Heart right ventricle (tissue), 16 donors: ENCODE measurements around the gene TEDC1. TPM values are rescaled to one million over a fixed set of nuclear protein-coding genes. Genes with fewer than 3 reads are reported as not detected.

Experiments
- ATAC-seq, 8 donors: fragments of 200-7000 bp; cut with Tn5 transposase; one replicate each; pipeline ENCODE4 v1.9.1; 2020; ENCODE audit warnings: mild to moderate bottlenecking in 8 of 8, moderate library complexity in 8 of 8, moderate number of reproducible peaks in 1 of 8
- DNase-seq, 2 donors: peaks; one replicate each; pipeline ENCODE4 v3.0.0-alpha.2; 2020
- H3K27ac ChIP-seq, 10 donors: fragments of 200-600 bp; sonication (generic) in 2 of 10; one replicate each; pipeline versions ENCODE4 v1.5.0 to v1.8.0; 2020 to 2022; ENCODE audit warnings: mild to moderate bottlenecking in 3 of 10
- H3K27me3 ChIP-seq, 7 donors: fragments of 200-600 bp; one replicate each; pipeline ENCODE4 v1.8.0; 2021 to 2022; ENCODE audit warnings: mild to moderate bottlenecking in 2 of 7
- H3K36me3 ChIP-seq, 9 donors: fragments of 200-600 bp; sonication (generic) in 1 of 9; one replicate each; pipeline versions ENCODE4 v1.5.0 to v1.8.0; 2020 to 2022; ENCODE audit warnings: mild to moderate bottlenecking in 2 of 9
- H3K4me1 ChIP-seq, 9 donors: fragments of 200-600 bp; sonication (generic) in 1 of 9; one replicate each; pipeline versions ENCODE4 v1.5.0 to v1.8.0; 2020 to 2022; ENCODE audit warnings: mild to moderate bottlenecking in 4 of 9
- H3K4me3 ChIP-seq, 10 donors: fragments of 200-600 bp; sonication (generic) in 2 of 10; one replicate each; pipeline versions ENCODE4 v1.5.0 to v1.8.0; 2020 to 2022; ENCODE audit warnings: mild to moderate bottlenecking in 7 of 10, moderate library complexity in 2 of 10
- H3K9me3 ChIP-seq, 11 donors: fragments of 200-600 bp in 10 of 11; sonication (generic) in 2 of 11; one replicate each; pipeline versions ENCODE4 v1.5.0 to v1.8.0; 2013 to 2022; ENCODE audit warnings: mild to moderate bottlenecking in 2 of 11, control low read depth in 1 of 11, moderate library complexity in 1 of 11
- CTCF ChIP-seq, 9 donors: fragments of 200-600 bp; sonication (generic) in 2 of 9; IDR thresholded peaks; one replicate each; pipeline versions ENCODE4 v1.5.0 to v1.8.0; 2021 to 2022; ENCODE audit warnings: antibody characterized with exemption in 9 of 9, mild to moderate bottlenecking in 5 of 9, moderate library complexity in 1 of 9
- WGBS, 2 donors: extraction: QIAGEN DNeasy Blood & Tissue Kit; methylation state at CpG; one replicate each; pipeline ENCODE4 v1.1.7; 2013; ENCODE audit warnings: inconsistent platforms in 1 of 2; 5-methylcytosine and 5-hydroxymethylcytosine counted together
- intact Hi-C, 10 donors: fragments of 100-400 bp; cut with DNase I; formaldehyde crosslinking; loops; one replicate each; pipeline versions ENCODE4 v1.11.1 to v1.14.2; 2022
- polyA plus RNA-seq, 2 donors: library from polyadenylated mRNA; stranded (reverse); fragments of 200-250 nt; gene quantifications; one replicate each; pipeline ENCODE4 v1.2.3, GENCODE V29; 2013
- total RNA-seq, 10 donors: library from RNA; stranded (reverse); fragmentation: NEBNext Ultra II Directional in 3 of 10; extraction: Animal tissue kit (Norgen Biotek cat#: 25700) in 3 of 10; gene quantifications; one replicate each; pipeline versions ENCODE4 v1.2.1 to v1.2.4, GENCODE V29; 2021 to 2023
- donor health status: Arrhythmogenic right ventricular cardiomyopathy.
- donor health status: ischemic (EF 13 %, LVEDD 7.1; RV severe dilation, severe dysfunction).
- donor health status: healthy with polysubstance abuse.
- donor health status: DM: no; HTN: yes; CAD: no.
- donor health status: DM: no; HTN: no; CAD: no.
- donor health status: ischemic (EF 25% LVEDD 6.9; RV normal size, moderate dysfunction).
- donor health status: ischemic (EF 25% LVEDD 5.7; RV mildly dilated, moderate dysfunction).
- donor health status: healthy.
- donor health status: DM: yes; HTN: yes; CAD: no.
- donor health status: Ischemic cardiomyopathy.
- donor health status: ischemic (EF 35%, LVEDD 5.7; RV mildly dilated, moderate dysfunction).
- donor health status: nonischemic (EF 11% LVEDD 7.7; RV severe dilation, severe dysfunction).
- donor health status: DM: yes; HTN: yes; CAD: no.
- donor health status: PGD.
- donor health status: ischemic (EF 29% LVEDD 5.4; RV normal size, mild dysfunction).
- donor health status: nonischemic (EF 23%, LVEDD 6.1; RV moderate dilation, normal function).

The TEDC1 gene
- total and polyA plus RNA-seq, 12 donors, result 2.3 to 10.0 (median 4.4) TPM

GRCh38 chr14:105473677-105474482, 17.2 kb upstream of the TEDC1 start:
- Histone ChIP-seq H3K4me3 (peak overlapping the region; percentile 49 to 100 (median 66)), H3K27ac (peak overlapping the region; percentile 80 to 100 (median 100)), H3K36me3 (peaks cover 0 to 19% (median 0%) of the 10 kb centered on the region in 9 donors), H3K4me1 (peaks cover 46 to 78% (median 76%) of the 10 kb centered on the region in 9 donors), H3K9me3 (no peaks in the 10 kb centered on the region), H3K27me3 (peaks cover 0 to 47% (median 0%) of the 10 kb centered on the region in 7 donors)
- peak in 1 of 9 donors; percentile 5 for TF ChIP-seq CTCF (IDR thresholded peaks at IDR 0.05)
- ATAC-seq (peak; percentile 35 to 63 (median 48)), DNase-seq (peak; percentile 98)
- intact Hi-C loops, result no loop called here
- WGBS, 2 donors, result 2% methylated on average over 57 to 60 of the region's 60 CpGs

GRCh38 chr14:105474483-105475268, 16.4 kb upstream of the TEDC1 start, which contains the start of gene CRIP2:
CRIP2 (plus strand) TSS chr14:105474821; CDS start chr14:105474863, 42 bp downstream.
- intact Hi-C loops, result no loop called here
- peaks cover 0 to 23% (median 5%) of the 10 kb centered on the region in 9 donors for H3K36me3 ChIP-seq
- TF ChIP-seq CTCF (IDR thresholded peaks at IDR 0.05), result no peak
- ATAC-seq (peak in 3 of 8 donors; percentile 9 to 23 (median 12)), DNase-seq (peak; percentile 57 to 78)
- H3K4me1 ChIP-seq, result peaks cover 38 to 78% (median 72%) of the 10 kb centered on the region in 9 donors
- peak within 1 kb of the TSS; percentile 73 to 100 (median 98) for H3K4me3 ChIP-seq
- peak within 1 kb of the TSS; percentile 92 to 100 (median 100) for H3K27ac ChIP-seq
- 1% methylated on average over 67 to 118 of the region's 118 CpGs for WGBS, 2 donors
- H3K9me3 ChIP-seq, result no peaks in the 10 kb centered on the region
- H3K27me3 ChIP-seq, result peaks cover 0 to 55% (median 0%) of the 10 kb centered on the region in 7 donors

GRCh38 chr14:105475269-105476096, 15.6 kb upstream of the TEDC1 start:
- H3K4me1 ChIP-seq, result peaks cover 37 to 78% (median 72%) of the 10 kb centered on the region in 9 donors
- WGBS, 2 donors, result 2% methylated on average over 44 to 48 of the region's 48 CpGs
- DNase-seq (peak; percentile 79 to 80), ATAC-seq (peak in 7 of 8 donors; percentile 0 to 43 (median 20))
- peak overlapping the region; percentile 92 to 100 (median 100) for H3K27ac ChIP-seq
- no peak for TF ChIP-seq CTCF (IDR thresholded peaks at IDR 0.05)
- H3K4me3 ChIP-seq, result peak overlapping the region; percentile 67 to 100 (median 98)
- peaks cover 0 to 62% (median 0%) of the 10 kb centered on the region in 7 donors for H3K27me3 ChIP-seq
- intact Hi-C loops, result no loop called here
- H3K36me3 ChIP-seq, result peaks cover 0 to 26% (median 5%) of the 10 kb centered on the region in 9 donors
- H3K9me3 ChIP-seq, result no peaks in the 10 kb centered on the region
